Right lobe of liver (tissue), 6 donors: ENCODE data around the gene NEUROG2. TPM values are rescaled to one million over a fixed set of nuclear protein-coding genes. Genes with fewer than 3 reads are reported as not detected.
"Not testable (repeated sequence)": the region's sequence is repeated elsewhere in the genome, so short reads cannot be mapped to it uniquely, and the experiment has no call there.

Experiments
- ATAC-seq, 4 donors: fragments of 200-7000 bp; cut with Tn5 transposase; one replicate each; pipeline ENCODE4 v1.9.1; 2020; ENCODE audit warnings: mild to moderate bottlenecking in 4 of 4, moderate library complexity in 4 of 4
- DNase-seq, 3 donors: peaks; one replicate each; pipeline ENCODE4 v3.0.0-alpha.2; 2020
- H3K27ac ChIP-seq, 3 donors: fragments of 200-600 bp; one replicate each; pipeline ENCODE4 v1.8.0; 2022
- H3K27me3 ChIP-seq, 2 donors: fragments of 200-600 bp; one replicate each; pipeline ENCODE4 v1.8.0; 2022
- H3K36me3 ChIP-seq, 4 donors: fragments of 200-600 bp; sonication (generic) in 1 of 4; one replicate each; pipeline versions ENCODE4 v1.5.1 to v1.8.0; 2017 to 2022; ENCODE audit warnings: control low read depth in 1 of 4
- H3K4me1 ChIP-seq, 4 donors: fragments of 200-600 bp; sonication (generic) in 1 of 4; one replicate each; pipeline versions ENCODE4 v1.5.1 to v1.8.0; 2017 to 2022; ENCODE audit warnings: control low read depth in 1 of 4
- H3K4me3 ChIP-seq, 3 donors: fragments of 200-600 bp; one replicate each; pipeline ENCODE4 v1.8.0; 2022
- H3K9me3 ChIP-seq, 4 donors: fragments of 200-600 bp; sonication (generic) in 1 of 4; one replicate each; pipeline versions ENCODE4 v1.5.1 to v1.8.0; 2017 to 2022; ENCODE audit warnings: control low read depth in 1 of 4
- POLR2A ChIP-seq: fragments of 450-650 bp; IDR thresholded peaks from one replicate; pipeline ENCODE4 v1.6.1; 2017; ENCODE audit warnings: antibody characterized with exemption, mild to moderate bottlenecking
- WGBS: methylation state at CpG from one replicate; pipeline ENCODE4 v1.1.6; 2018; ENCODE audit warnings: low coverage, low lambda C conversion rate; ENCODE audit not compliant: insufficient coverage; ENCODE audit errors: missing lambda C conversion rate; 5-methylcytosine and 5-hydroxymethylcytosine counted together
- intact Hi-C, 2 donors: fragments of 100-400 bp; cut with DNase I; formaldehyde crosslinking; loops; one replicate each; pipeline versions ENCODE4 v1.11.2 to v1.14.1; 2022
- total RNA-seq, 6 experiments: library from RNA; depleted of rRNA in 2 of 6; stranded (reverse); fragments of >200 nt in 2 of 6; fragmentation: NEBNext Ultra II Directional in 3 of 6; extraction: Animal tissue kit (Norgen Biotek cat#: 25700) in 3 of 6; gene quantifications; one replicate each; pipeline versions ENCODE4 v1.1.0 to v1.2.4, GENCODE V29; 2016 to 2023
- TF ChIP-seq, protein P1 (sequence below), 4 donors: fragments of 200-600 bp in 3 of 4; fragments of 450-650 bp in 1 of 4; IDR thresholded peaks; one replicate each; pipeline versions ENCODE4 v1.5.1 to v1.8.0; 2016 to 2022; ENCODE audit warnings: antibody characterized with exemption in 4 of 4, mild to moderate bottlenecking in 2 of 4
- donor health status: DM: no; HTN: yes; CAD: no.
- donor health status: DM: no; HTN: no; CAD: no.
- donor health status: DM: no; HTN: no; CAD: no.
- donor health status: DM: no; HTN: yes; CAD: no.
- donor health status: DM: no; HTN: yes; CAD: no.

Gene NEUROG2
- total RNA-seq, 6 experiments from 2014 or later = not detected

GRCh38 chr4:112560084-112560483 is 44.1 kb upstream of the NEUROG2 start:
- no peak overlapping the region for H3K4me3 ChIP-seq
- no peak for DNase-seq
- 77% methylated on average over 2 of the region's 2 CpGs for WGBS
- H3K4me1 ChIP-seq = no peaks in the 10 kb centered on the region
- H3K27me3 ChIP-seq = no peaks in the 10 kb centered on the region
- no peaks in the 10 kb centered on the region for H3K36me3 ChIP-seq
- intact Hi-C loops = no loop called here
- TF ChIP-seq, protein P1, sequence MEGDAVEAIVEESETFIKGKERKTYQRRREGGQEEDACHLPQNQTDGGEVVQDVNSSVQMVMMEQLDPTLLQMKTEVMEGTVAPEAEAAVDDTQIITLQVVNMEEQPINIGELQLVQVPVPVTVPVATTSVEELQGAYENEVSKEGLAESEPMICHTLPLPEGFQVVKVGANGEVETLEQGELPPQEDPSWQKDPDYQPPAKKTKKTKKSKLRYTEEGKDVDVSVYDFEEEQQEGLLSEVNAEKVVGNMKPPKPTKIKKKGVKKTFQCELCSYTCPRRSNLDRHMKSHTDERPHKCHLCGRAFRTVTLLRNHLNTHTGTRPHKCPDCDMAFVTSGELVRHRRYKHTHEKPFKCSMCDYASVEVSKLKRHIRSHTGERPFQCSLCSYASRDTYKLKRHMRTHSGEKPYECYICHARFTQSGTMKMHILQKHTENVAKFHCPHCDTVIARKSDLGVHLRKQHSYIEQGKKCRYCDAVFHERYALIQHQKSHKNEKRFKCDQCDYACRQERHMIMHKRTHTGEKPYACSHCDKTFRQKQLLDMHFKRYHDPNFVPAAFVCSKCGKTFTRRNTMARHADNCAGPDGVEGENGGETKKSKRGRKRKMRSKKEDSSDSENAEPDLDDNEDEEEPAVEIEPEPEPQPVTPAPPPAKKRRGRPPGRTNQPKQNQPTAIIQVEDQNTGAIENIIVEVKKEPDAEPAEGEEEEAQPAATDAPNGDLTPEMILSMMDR (IDR thresholded peaks at IDR 0.05) = no peak
- no peak for TF ChIP-seq POLR2A
- H3K27ac ChIP-seq = no peak overlapping the region
- no peak for ATAC-seq
- no peaks in the 10 kb centered on the region for H3K9me3 ChIP-seq

- Histone ChIP-seq H3K27me3 (no peaks in the 10 kb centered on the region), H3K4me1 (no peaks in the 10 kb centered on the region), H3K9me3 (no peaks in the 10 kb centered on the region), H3K4me3 (no peak overlapping the region), H3K36me3 (no peaks in the 10 kb centered on the region), H3K27ac (no peak overlapping the region)
- TF ChIP-seq POLR2A = no peak
- TF ChIP-seq, protein P1 (IDR thresholded peaks at IDR 0.05) = no peak
- intact Hi-C loops = no loop called here
- ATAC-seq = no peak
- no peak for DNase-seq
- 84% methylated on average over 3 of the region's 3 CpGs for WGBS
Observed at GRCh38 chr4:112559053-112559452, 43.1 kb upstream of the NEUROG2 start.

DNA sequence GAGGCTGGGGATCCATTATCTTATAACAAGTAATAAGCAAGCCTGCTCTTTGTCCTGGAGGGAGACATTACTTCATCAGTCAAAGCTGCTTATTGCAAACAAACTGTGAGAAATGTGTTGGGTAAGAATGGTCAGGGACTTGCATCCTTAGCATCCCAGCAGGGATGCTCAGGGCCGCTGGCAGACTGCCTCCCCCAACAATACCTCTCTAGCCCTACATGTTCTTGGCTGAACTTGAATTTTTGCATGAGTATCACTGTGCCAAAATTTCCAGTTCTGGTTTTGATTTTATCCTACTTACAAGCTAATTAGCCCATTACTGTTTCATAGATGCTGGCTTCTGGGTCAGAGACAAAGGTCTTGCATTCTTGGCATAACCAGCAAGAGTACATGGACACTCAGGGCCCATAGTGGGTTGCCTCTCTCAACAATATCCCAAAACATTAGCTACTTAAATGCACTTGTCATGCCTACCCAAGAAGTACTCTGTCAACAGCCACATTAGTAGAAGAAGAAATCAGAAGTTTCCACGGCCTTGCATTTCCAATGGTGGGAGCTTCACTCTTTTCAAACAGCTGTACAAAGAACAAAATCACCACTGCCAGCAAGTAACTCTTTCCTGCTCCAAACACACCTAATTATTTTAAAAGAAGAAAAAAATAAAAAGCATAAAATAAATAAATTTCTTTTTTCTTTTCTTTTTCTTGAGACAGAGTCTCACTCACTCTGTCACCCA is 41.9 kb upstream of the NEUROG2 start:
- intact Hi-C loops = no loop called here
- no peak for ATAC-seq
- H3K27ac ChIP-seq = no peak overlapping the region
- H3K9me3 ChIP-seq = no peaks in the 10 kb centered on the region
- H3K27me3 ChIP-seq = no peaks in the 10 kb centered on the region
- H3K4me3 ChIP-seq = no peak overlapping the region
- no peak for TF ChIP-seq POLR2A
- TF ChIP-seq, protein P1 (IDR thresholded peaks at IDR 0.05) = no peak
- H3K4me1 ChIP-seq = no peaks in the 10 kb centered on the region
- H3K36me3 ChIP-seq = no peaks in the 10 kb centered on the region
- WGBS = 75% methylated on average over 1 of the region's 2 CpGs
- DNase-seq = no peak

DNA sequence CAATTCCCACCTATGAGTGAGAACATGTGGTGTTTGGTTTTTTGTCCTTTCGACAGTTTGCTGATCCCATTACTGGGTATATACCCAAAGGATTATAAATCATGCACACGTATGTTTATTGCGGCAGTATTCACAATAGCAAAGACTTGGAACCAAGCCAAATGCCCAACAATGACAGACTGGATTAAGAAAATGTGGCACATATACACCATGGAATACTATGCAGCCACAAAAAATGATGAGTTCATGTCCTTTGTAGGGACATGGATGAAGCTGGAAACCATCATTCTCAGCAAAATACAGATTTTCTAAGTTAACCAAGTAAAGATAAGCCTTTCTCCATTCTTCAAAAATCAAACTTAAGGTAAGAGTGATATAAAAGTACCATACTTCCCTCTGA is 38.3 kb upstream of the NEUROG2 start:
- H3K27ac ChIP-seq, H3K4me3 ChIP-seq, H3K27me3 ChIP-seq, DNase-seq, H3K9me3 ChIP-seq, H3K4me1 ChIP-seq, intact Hi-C loops, H3K36me3 ChIP-seq, ATAC-seq: not testable (repeated sequence)
- 94% methylated on average over 2 of the region's 3 CpGs for WGBS

GRCh38 chr4:112552668-112553067 is 36.7 kb upstream of the NEUROG2 start:
- Histone ChIP-seq H3K27ac (no peak overlapping the region), H3K4me3 (no peak overlapping the region), H3K4me1 (no peaks in the 10 kb centered on the region), H3K36me3 (no peaks in the 10 kb centered on the region), H3K9me3 (no peaks in the 10 kb centered on the region), H3K27me3 (no peaks in the 10 kb centered on the region)
- intact Hi-C loops = no loop called here
- ATAC-seq (no peak), DNase-seq (no peak)
- TF ChIP-seq, protein P1 (IDR thresholded peaks at IDR 0.05) = no peak
- TF ChIP-seq POLR2A = no peak
- WGBS = 43% methylated on average over 2 of the region's 2 CpGs
